ENCODE data around the gene CDK3. TPM values are rescaled to one million over a fixed set of nuclear protein-coding genes. Genes with fewer than 3 reads are reported as not detected.

CDK3 gene
- total RNA-seq, 1 experiment from 2014 or later: 7.1 TPM

GRCh38 chr17:75976175-75976848 is 24.3 kb upstream of the CDK3 start (continued):
- TF ChIP-seq REST (IDR thresholded peaks at IDR 0.05; ENCODE audit: low read depth) (no peak), SRF (IDR thresholded peaks at IDR 0.05; ENCODE audit: low read depth) (no peak)

- intact Hi-C loops (cut with micrococcal nuclease): loop anchor here (1.0 kb wide), 2 partner anchors 38 to 74 kb away; partner anchors contain the start of gene FBF1
- peaks cover 23% of the 10 kb centered on the region; the same call in 1 of the 2 replicates for H3K79me2 ChIP-seq (ENCODE audit: insufficient read depth, low read length)
- RAD21 ChIA-PET (ENCODE audit: low non-redundant PET in 1 of 2, low total read pairs in 2 of 2, uncharacterized antibody in 2 of 2, unreplicated experiment in 2 of 2): no interaction called here
- H3K27me3 ChIP-seq (ENCODE audit: insufficient read depth, low read length): no peaks in the 10 kb centered on the region
- peak within 1 kb of the TSS; percentile 97 for H3K9ac ChIP-seq (ENCODE audit: low read length)
- H3K4me1 ChIP-seq (ENCODE audit: control insufficient read depth in 1 of 2, insufficient read depth in 2 of 2, low read length in 2 of 2): peaks cover 12 to 32% of the 10 kb centered on the region in 2 experiments
- DNase-seq (ENCODE audit: low read depth, low spot score) (peak; percentile 97), ATAC-seq (peak; percentile 93)
- H3K4me2 ChIP-seq (ENCODE audit: low read length): peak within 1 kb of the TSS; percentile 80
- BruUV-seq (replicated peaks): no TSS peak
- peak within 1 kb of the TSS; percentile 63 to 95 for H3K4me3 ChIP-seq (replicated peaks in 1 of 2; ENCODE audit: low read depth in 1 of 2, low read length in 2 of 2)
- H2AFZ ChIP-seq (ENCODE audit: low read depth, low read length, poor library complexity, severe bottlenecking): peak within 1 kb of the TSS; percentile 77
- no peaks in the 10 kb centered on the region for H3K9me3 ChIP-seq (ENCODE audit: control insufficient read depth in 1 of 2, insufficient read depth in 1 of 2, low read depth in 1 of 2, low read length in 2 of 2)
- H3K27ac ChIP-seq (ENCODE audit: low read depth, low read length): peak within 1 kb of the TSS; percentile 95
- CTCF ChIA-PET: interaction anchor here (0.6 to 1.2 kb wide), 6 partner anchors 11 to 124 kb away, joined by 3 to 5 read pairs (median 4); partner anchors contain the start of genes CDK3, FBF1 and WBP2
- POLR2A ChIA-PET: interaction anchor here (0.5 to 2.6 kb wide), 14 partner anchors 10 to 731 kb away, joined by 3 to 8 read pairs (median 3); partner anchors contain the start of genes FBF1, MRPL38, TRIM47 and TRIM65
- H3K36me3 ChIP-seq (ENCODE audit: control insufficient read depth in 1 of 2, insufficient read depth in 2 of 2, low read length in 2 of 2): no peaks in the 10 kb centered on the region; a peak in 1 of 4 replicates
- no peaks in the 10 kb centered on the region for H3K9me2 ChIP-seq (ENCODE audit: insufficient read depth)
- no peaks in the 10 kb centered on the region for H4K20me1 ChIP-seq (ENCODE audit: insufficient read depth)
- TF ChIP-seq REST (IDR thresholded peaks at IDR 0.05; ENCODE audit: low read depth): no peak
- peak; percentile 96 for TF ChIP-seq SIN3A (IDR thresholded peaks at IDR 0.05; ENCODE audit: low read depth)
- TF ChIP-seq EGR1 (IDR thresholded peaks at IDR 0.05; ENCODE audit: low read depth): peak; percentile 89
- TF ChIP-seq YY1 (IDR thresholded peaks at IDR 0.05; ENCODE audit: extremely low read depth, insufficient replicate concordance, low read depth, low read length): peak; percentile 84
- peak in 2 of 3 experiments; percentile 11 to 21; a peak in 1 of 6 replicates for TF ChIP-seq CTCF (IDR thresholded peaks at IDR 0.05 in 2 of 3, conservative IDR thresholded peaks at IDR 0.05 in 1 of 3; ENCODE audit: borderline replicate concordance in 1 of 3, insufficient read depth in 1 of 3, low read depth in 2 of 3, low read length in 2 of 3)
- peak; percentile 87 for TF ChIP-seq MAX (IDR thresholded peaks at IDR 0.05)
These were observed 21.5 kb upstream of the CDK3 start, which contains the start of the genes ACOX1 and TEN1 for GRCh38 chr17:75978938-75979704. Gene ACOX1 (minus strand): TSS chr17:75979166. CDS start chr17:75979073, 93 bp downstream. Gene TEN1 (plus strand): TSS chr17:75979240. CDS start chr17:75986193, 6,953 bp downstream.
